ENCODE results near the gene CDC73. TPM values are rescaled to one million over a fixed set of nuclear protein-coding genes. Genes with fewer than 3 reads are reported as not detected.

The CDC73 gene
- total and polyA plus RNA-seq, 7 donors: 5.3 to 30.1 (median 24.9) TPM

DNA sequence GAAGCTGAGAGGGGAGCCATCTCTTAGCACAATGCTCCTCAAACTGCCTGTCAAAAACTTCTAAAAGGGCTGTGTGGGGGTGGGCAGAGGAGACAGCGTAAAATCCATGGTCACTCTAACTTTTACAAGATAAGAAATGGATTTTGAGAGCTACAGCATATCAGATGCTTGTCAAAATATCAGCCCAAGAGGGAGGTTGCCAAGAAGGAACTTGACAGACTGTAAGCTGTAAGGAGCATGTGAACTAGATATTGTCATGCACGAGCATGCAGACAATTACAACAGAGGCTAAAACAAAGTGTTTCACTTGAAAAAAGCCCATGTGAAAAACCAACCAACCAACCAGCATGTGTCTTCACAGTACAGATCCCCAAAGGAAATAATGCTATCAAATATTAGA is 171.9 kb downstream of the CDC73 start:
- 73 to 80% (median 75%) methylated on average over 2 of the region's 2 CpGs for WGBS, 3 donors
- Histone ChIP-seq H3K27me3 (ENCODE audit: insufficient read depth in 3 of 3, low read length in 2 of 3) (no peaks in the 10 kb centered on the region), H3K4me1 (no peaks in the 10 kb centered on the region), H3K27ac (no peak overlapping the region), H3K4me3 (no peak overlapping the region), H3K36me3 (ENCODE audit: insufficient read depth in 1 of 2, low read depth in 1 of 2) (no peaks in the 10 kb centered on the region), H3K9me3 (no peaks in the 10 kb centered on the region)
- DNase-seq (no peak), ATAC-seq (no peak)
- TF ChIP-seq, protein P1, sequence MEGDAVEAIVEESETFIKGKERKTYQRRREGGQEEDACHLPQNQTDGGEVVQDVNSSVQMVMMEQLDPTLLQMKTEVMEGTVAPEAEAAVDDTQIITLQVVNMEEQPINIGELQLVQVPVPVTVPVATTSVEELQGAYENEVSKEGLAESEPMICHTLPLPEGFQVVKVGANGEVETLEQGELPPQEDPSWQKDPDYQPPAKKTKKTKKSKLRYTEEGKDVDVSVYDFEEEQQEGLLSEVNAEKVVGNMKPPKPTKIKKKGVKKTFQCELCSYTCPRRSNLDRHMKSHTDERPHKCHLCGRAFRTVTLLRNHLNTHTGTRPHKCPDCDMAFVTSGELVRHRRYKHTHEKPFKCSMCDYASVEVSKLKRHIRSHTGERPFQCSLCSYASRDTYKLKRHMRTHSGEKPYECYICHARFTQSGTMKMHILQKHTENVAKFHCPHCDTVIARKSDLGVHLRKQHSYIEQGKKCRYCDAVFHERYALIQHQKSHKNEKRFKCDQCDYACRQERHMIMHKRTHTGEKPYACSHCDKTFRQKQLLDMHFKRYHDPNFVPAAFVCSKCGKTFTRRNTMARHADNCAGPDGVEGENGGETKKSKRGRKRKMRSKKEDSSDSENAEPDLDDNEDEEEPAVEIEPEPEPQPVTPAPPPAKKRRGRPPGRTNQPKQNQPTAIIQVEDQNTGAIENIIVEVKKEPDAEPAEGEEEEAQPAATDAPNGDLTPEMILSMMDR (IDR thresholded peaks at IDR 0.05): no peak
- intact Hi-C loops (cut with DNase I): no loop called here

DNA sequence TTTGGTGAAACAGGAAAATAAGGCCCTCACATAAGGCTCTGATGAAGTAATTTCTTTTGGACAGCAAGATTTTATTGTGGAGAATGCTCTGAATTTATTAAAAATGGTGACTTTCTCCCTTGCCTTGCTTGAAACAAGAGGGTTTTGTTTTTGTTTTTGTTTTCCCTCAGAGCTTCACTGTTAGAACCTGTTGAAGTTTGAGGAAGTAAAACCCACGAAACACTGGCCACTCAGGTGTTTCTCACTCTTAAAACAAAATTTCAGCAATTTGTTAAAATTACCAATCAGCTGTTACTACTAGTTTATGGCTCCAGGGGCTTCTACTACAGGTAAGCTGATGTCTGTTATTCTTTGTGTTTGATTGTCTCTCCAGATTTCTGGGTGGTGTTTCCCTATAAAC is 177.2 kb downstream of the CDC73 start:
- no peaks in the 10 kb centered on the region for H3K27me3 ChIP-seq (ENCODE audit: insufficient read depth in 3 of 3, low read length in 2 of 3)
- 62 to 72% (median 70%) methylated on average over 1 of the region's 1 CpG for WGBS, 3 donors
- H3K27ac ChIP-seq: no peak overlapping the region
- no peak for ATAC-seq
- TF ChIP-seq, protein P1 (IDR thresholded peaks at IDR 0.05): no peak
- no peaks in the 10 kb centered on the region for H3K9me3 ChIP-seq
- H3K4me1 ChIP-seq: no peaks in the 10 kb centered on the region
- intact Hi-C loops (cut with DNase I): no loop called here
- DNase-seq: no peak
- no peaks in the 10 kb centered on the region for H3K36me3 ChIP-seq (ENCODE audit: insufficient read depth in 1 of 2, low read depth in 1 of 2)
- no peak overlapping the region for H3K4me3 ChIP-seq

DNA sequence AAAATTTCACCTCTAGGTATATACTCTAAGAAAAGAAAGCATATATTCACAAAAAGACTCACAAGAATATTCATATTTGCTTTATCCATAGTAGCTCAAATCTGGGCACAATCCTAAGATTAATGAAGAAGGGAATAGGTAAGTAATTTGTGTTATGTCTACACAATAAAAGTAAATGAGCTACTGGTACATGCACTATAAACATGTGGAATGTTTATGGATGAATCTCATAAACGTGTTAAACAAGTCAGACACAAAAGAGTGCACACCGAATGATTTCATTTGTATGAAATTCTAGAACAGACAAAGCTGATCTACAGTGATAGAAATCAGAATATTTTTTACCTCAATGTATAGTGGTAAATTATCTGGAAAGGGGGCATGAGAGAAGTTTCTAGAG is 179.9 kb downstream of the CDC73 start:
- TF ChIP-seq, protein P1 (IDR thresholded peaks at IDR 0.05): no peak
- no peak for ATAC-seq
- no peaks in the 10 kb centered on the region for H3K4me1 ChIP-seq
- no peak overlapping the region for H3K4me3 ChIP-seq
- no peaks in the 10 kb centered on the region for H3K36me3 ChIP-seq (ENCODE audit: insufficient read depth in 1 of 2, low read depth in 1 of 2)
- intact Hi-C loops (cut with DNase I): no loop called here
- H3K27me3 ChIP-seq (ENCODE audit: insufficient read depth in 3 of 3, low read length in 2 of 3): no peaks in the 10 kb centered on the region
- no peak overlapping the region for H3K27ac ChIP-seq
- no peaks in the 10 kb centered on the region for H3K9me3 ChIP-seq
- no peak for DNase-seq
- WGBS, 3 donors: 72 to 83% (median 73%) methylated on average over 2 of the region's 2 CpGs

DNA sequence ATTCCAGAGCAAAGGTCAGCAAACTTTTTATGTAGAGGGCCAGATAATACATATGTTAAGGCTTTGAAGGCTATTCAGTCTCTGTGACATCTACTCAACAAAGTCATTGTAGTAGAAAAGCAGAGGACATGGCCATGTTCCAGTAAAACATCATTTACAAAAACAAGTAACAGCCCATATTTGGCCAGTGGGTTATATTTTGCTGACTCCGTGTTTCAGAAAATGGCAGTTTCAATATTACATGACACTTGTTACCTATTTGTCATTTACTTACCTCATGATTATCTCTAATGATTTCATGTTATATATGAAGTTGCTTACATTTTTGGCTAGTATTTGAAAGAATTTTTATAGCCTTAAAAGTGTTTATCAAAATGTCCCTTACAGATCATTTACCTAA is 182.0 kb downstream of the CDC73 start:
- Histone ChIP-seq H3K27me3 (ENCODE audit: insufficient read depth in 3 of 3, low read length in 2 of 3) (no peaks in the 10 kb centered on the region), H3K36me3 (ENCODE audit: insufficient read depth in 1 of 2, low read depth in 1 of 2) (no peaks in the 10 kb centered on the region), H3K4me3 (no peak overlapping the region), H3K4me1 (no peaks in the 10 kb centered on the region), H3K9me3 (no peaks in the 10 kb centered on the region), H3K27ac (no peak overlapping the region)
- TF ChIP-seq, protein P1 (IDR thresholded peaks at IDR 0.05): no peak
- 84 to 91% (median 88%) methylated on average over 1 of the region's 1 CpG for WGBS, 3 donors
- no peak for ATAC-seq
- no peak for DNase-seq
- intact Hi-C loops (cut with DNase I): no loop called here

Other genes with a start within 250 kb of the CDC73 start
- gene UCHL5, start 62.7 kb upstream of the CDC73 start, total RNA-seq: 10 to 100 TPM; 28.3 to 43.3 (median 34.1) TPM
- gene UCHL5, start 62.7 kb upstream of the CDC73 start, polyA plus RNA-seq: 10 to 100 TPM; 18.6 to 44.2 (median 25.1) TPM
- gene RO60, start 62.4 kb upstream of the CDC73 start, total RNA-seq: 10 to 100 TPM; 35.1 to 44.3 (median 39.7) TPM
- gene RO60, start 62.4 kb upstream of the CDC73 start, polyA plus RNA-seq: 10 to 100 TPM in 1 of 3 donors, 1 to 10 TPM in 2; 6.6 to 29.7 (median 6.8) TPM
- 10 to 100 TPM; 41.3 to 68.1 (median 54.7) TPM for gene GLRX2, start 16.6 kb upstream of the CDC73 start, total RNA-seq
- gene GLRX2, start 16.6 kb upstream of the CDC73 start, polyA plus RNA-seq: 10 to 100 TPM; 48.1 to 97.9 (median 72.8) TPM
- gene B3GALT2, start 64.6 kb downstream of the CDC73 start, total RNA-seq: under 1 TPM in 2 of 4 donors, not detected in 2; 0.15 to 0.19 TPM
- gene B3GALT2, start 64.6 kb downstream of the CDC73 start, polyA plus RNA-seq: under 1 TPM; 0.03 to 0.16 (median 0.15) TPM

Measured in psoas muscle (tissue), 8 donors.